HCT116 (cell line): ENCODE results near the gene CTSE. TPM values are rescaled to one million over a fixed set of nuclear protein-coding genes. Genes with fewer than 3 reads are reported as not detected.

Experiments used
- ATAC-seq: fragments of 200-7000 bp; cut with Tn5 transposase; 2 replicates; pipeline ENCODE4 v1.9.1; 2020; ENCODE audit warnings: mild to moderate bottlenecking, moderate library complexity
- BruUV-seq: library from RNA; stranded (reverse); fragments of 400-500 nt; replicated peaks from 2 replicates; lab custom pipeline; 2021; lab: Mats Ljungman, UMichigan
- CTCF ChIA-PET: fragments of 300-600 bp; sonication (Branson Sonifier 250); formaldehyde crosslinking; loops from one replicate; lab custom pipeline; 2021; ENCODE audit warnings: antibody characterized with exemption; lab: Charles Lee
- POLR2A ChIA-PET: fragments of 300-600, 350-600 bp; sonication (Branson Sonifier 250); formaldehyde crosslinking; loops from one replicate; lab custom pipeline; 2021; ENCODE audit warnings: antibody characterized with exemption; lab: Charles Lee
- RAD21 ChIA-PET, 2 experiments: fragments of 300-600 bp; sonication (Branson Sonifier 250); formaldehyde crosslinking; loops; one replicate each; lab custom pipeline; 2023; ENCODE audit warnings: low total read pairs in 2 of 2; ENCODE audit not compliant: uncharacterized antibody in 2 of 2, unreplicated experiment in 2 of 2, low non-redundant PET in 1 of 2; lab: Charles Lee
- DNase-seq: peaks from one replicate; pipeline ENCODE4 v3.0.0-alpha.2; 2010; ENCODE audit warnings: low read depth, low spot score
- H2AFZ ChIP-seq: fragments of 200-600 bp; shearing (Covaris generic), sonication (generic); 2 replicates; pipeline ENCODE4 v1.6.1; 2017; ENCODE audit warnings: low read depth, mixed run types, mixed read lengths, antibody characterized with exemption, low read length; ENCODE audit not compliant: poor library complexity, severe bottlenecking
- H3K27ac ChIP-seq: 2 replicates; pipeline ENCODE4 v1.5.1; 2012; ENCODE audit warnings: low read depth, low read length
- H3K27me3 ChIP-seq: fragments of 200-600 bp; sonication (generic); 2 replicates; pipeline ENCODE4 v1.6.1; 2016; ENCODE audit warnings: mixed run types, low read length, mixed read lengths; ENCODE audit not compliant: insufficient read depth
- H3K36me3 ChIP-seq, 2 experiments: fragments of 200-500 bp in 1 of 2; fragments of 200-600 bp in 1 of 2; sonication (Bioruptor generic) in 1 of 2; sonication (generic) in 1 of 2; 2 replicates each; pipeline versions ENCODE4 v1.5.1 to v1.6.1; 2014 to 2016; ENCODE audit warnings: low read length in 2 of 2, inconsistent platforms in 1 of 2, mixed read lengths in 1 of 2, mixed run types in 1 of 2; ENCODE audit not compliant: insufficient read depth in 2 of 2, control insufficient read depth in 1 of 2
- H3K4me1 ChIP-seq, 2 experiments: fragments of 200-600 bp in 1 of 2; sonication (generic) in 1 of 2; 2 replicates each; pipeline versions ENCODE4 v1.5.1 to v1.6.1; 2012 to 2017; ENCODE audit warnings: low read length in 2 of 2, inconsistent platforms in 1 of 2, mild to moderate bottlenecking in 1 of 2, mixed read lengths in 1 of 2, mixed run types in 1 of 2, moderate library complexity in 1 of 2; ENCODE audit not compliant: insufficient read depth in 2 of 2, control insufficient read depth in 1 of 2
- H3K4me2 ChIP-seq: fragments of 200-600 bp; sonication (generic); 2 replicates; pipeline ENCODE4 v1.6.1; 2017; ENCODE audit warnings: mixed run types, low read length, mixed read lengths
- H3K4me3 ChIP-seq, 2 experiments: fragments of 200-600 bp in 1 of 2; sonication (generic) in 1 of 2; replicated peaks in 1 of 2; 2 replicates each; pipeline ENCODE4 v1.5.1; 2011 to 2016; ENCODE audit warnings: low read length in 2 of 2, control low read depth in 1 of 2, low read depth in 1 of 2, mild to moderate bottlenecking in 1 of 2, mixed read lengths in 1 of 2, mixed run types in 1 of 2
- H3K79me2 ChIP-seq: fragments of 200-600 bp; sonication (generic); 2 replicates; pipeline ENCODE4 v1.6.1; 2017; ENCODE audit warnings: mild to moderate bottlenecking, mixed run types, low read length, moderate library complexity, mixed read lengths; ENCODE audit not compliant: insufficient read depth
- H3K9ac ChIP-seq: fragments of 200-600 bp; sonication (generic); 2 replicates; pipeline ENCODE4 v1.6.1; 2016; ENCODE audit warnings: low read length, mixed read lengths
- H3K9me2 ChIP-seq: fragments of 200-600 bp; sonication (generic), shearing (Covaris generic); 2 replicates; pipeline ENCODE4 v1.6.1; 2017; ENCODE audit warnings: mixed run types, mild to moderate bottlenecking, moderate library complexity; ENCODE audit not compliant: insufficient read depth
- H3K9me3 ChIP-seq, 2 experiments: fragments of 200-500 bp in 1 of 2; fragments of 200-600 bp in 1 of 2; sonication (Bioruptor generic) in 1 of 2; sonication (generic) in 1 of 2; 2 replicates each; pipeline ENCODE4 v1.6.1; 2014 to 2017; ENCODE audit warnings: low read length in 2 of 2, mixed read lengths in 2 of 2, inconsistent platforms in 1 of 2, low read depth in 1 of 2, mild to moderate bottlenecking in 1 of 2, mixed run types in 1 of 2, moderate library complexity in 1 of 2; ENCODE audit not compliant: control insufficient read depth in 1 of 2, insufficient read depth in 1 of 2
- H4K20me1 ChIP-seq: fragments of 200-600 bp; sonication (generic), shearing (Covaris generic); 2 replicates; pipeline ENCODE4 v1.6.1; 2017; ENCODE audit warnings: mixed run types, mild to moderate bottlenecking, moderate library complexity; ENCODE audit not compliant: insufficient read depth
- ATF3 ChIP-seq: IDR thresholded peaks from 2 replicates; pipeline ENCODE4 v1.6.1; 2012
- CEBPB ChIP-seq: IDR thresholded peaks from 2 replicates; pipeline ENCODE4 v1.6.1; 2012; ENCODE audit warnings: low read depth
- ELF1 ChIP-seq: IDR thresholded peaks from 2 replicates; pipeline ENCODE4 v1.6.1; 2012; ENCODE audit warnings: low read depth, borderline replicate concordance
- EZH2phosphoT487 ChIP-seq: fragments of 200-600 bp; IDR thresholded peaks from 2 replicates; pipeline ENCODE4 v1.6.1; 2018; ENCODE audit warnings: antibody characterized with exemption, borderline replicate concordance
- FOSL1 ChIP-seq: IDR thresholded peaks from 2 replicates; pipeline ENCODE4 v1.6.1; 2012; ENCODE audit warnings: low read depth
- JUND ChIP-seq: IDR thresholded peaks from 2 replicates; pipeline ENCODE4 v1.6.1; 2012
- POLR2A ChIP-seq: IDR thresholded peaks from 2 replicates; pipeline ENCODE4 v1.7.0; 2011; ENCODE audit warnings: borderline replicate concordance; ENCODE audit not compliant: insufficient read depth, insufficient read length; ENCODE audit errors: extremely low read depth
- POLR2AphosphoS5 ChIP-seq: IDR thresholded peaks from 2 replicates; pipeline ENCODE4 v1.6.1; 2011; ENCODE audit warnings: mild to moderate bottlenecking, low read depth, low read length, moderate library complexity
- RAD21 ChIP-seq: IDR thresholded peaks from 2 replicates; pipeline ENCODE4 v1.6.1; 2012; ENCODE audit warnings: low read depth, mild to moderate bottlenecking
- SIN3A ChIP-seq: IDR thresholded peaks from 2 replicates; pipeline ENCODE4 v1.6.1; 2012; ENCODE audit warnings: low read depth
- SP1 ChIP-seq: IDR thresholded peaks from 2 replicates; pipeline ENCODE4 v1.6.1; 2012; ENCODE audit warnings: low read depth
- TCF7L2 ChIP-seq: IDR thresholded peaks from 2 replicates; pipeline ENCODE4 v1.7.0; 2011; ENCODE audit warnings: borderline replicate concordance, inconsistent platforms; ENCODE audit not compliant: insufficient read depth, insufficient read length; ENCODE audit errors: extremely low read depth
- YY1 ChIP-seq: IDR thresholded peaks from 2 replicates; pipeline ENCODE4 v1.6.1; 2011; ENCODE audit warnings: low read length, low read depth, moderate library complexity, mild to moderate bottlenecking; ENCODE audit not compliant: insufficient replicate concordance; ENCODE audit errors: extremely low read depth
- ZFX ChIP-seq: fragments of 450-650 bp; IDR thresholded peaks from 2 replicates; pipeline ENCODE4 v1.6.1; 2017
- ZNF274 ChIP-seq: fragments of 200-500 bp; sonication (Bioruptor generic); IDR thresholded peaks from 2 replicates; pipeline ENCODE4 v1.6.1; 2014; ENCODE audit warnings: mild to moderate bottlenecking, low read depth, low read length, inconsistent platforms
- intact Hi-C: fragments of 100-400 bp; cut with micrococcal nuclease; formaldehyde crosslinking; loops from 2 replicates; pipeline ENCODE4 v1.10.0; 2022
- total RNA-seq: library from RNA; stranded (reverse); gene quantifications from one replicate; pipeline ENCODE4 v1.2.1, GENCODE V29; 2021; ENCODE audit not compliant: unreplicated experiment
- TF ChIP-seq, protein P1 (sequence below): IDR thresholded peaks from 2 replicates; pipeline ENCODE4 v1.6.1; 2012
- TF ChIP-seq, protein P2 (sequence below): IDR thresholded peaks from 2 replicates; pipeline ENCODE4 v1.6.1; 2011; ENCODE audit warnings: mild to moderate bottlenecking, low read length, moderate library complexity; ENCODE audit not compliant: insufficient replicate concordance; ENCODE audit errors: extremely low read depth
- TF ChIP-seq, protein P3 (sequence below): IDR thresholded peaks from 2 replicates; pipeline ENCODE4 v1.6.1; 2012; ENCODE audit warnings: low read depth

CTSE gene
- total RNA-seq, 1 experiment from 2014 or later, result 0.12 TPM

DNA sequence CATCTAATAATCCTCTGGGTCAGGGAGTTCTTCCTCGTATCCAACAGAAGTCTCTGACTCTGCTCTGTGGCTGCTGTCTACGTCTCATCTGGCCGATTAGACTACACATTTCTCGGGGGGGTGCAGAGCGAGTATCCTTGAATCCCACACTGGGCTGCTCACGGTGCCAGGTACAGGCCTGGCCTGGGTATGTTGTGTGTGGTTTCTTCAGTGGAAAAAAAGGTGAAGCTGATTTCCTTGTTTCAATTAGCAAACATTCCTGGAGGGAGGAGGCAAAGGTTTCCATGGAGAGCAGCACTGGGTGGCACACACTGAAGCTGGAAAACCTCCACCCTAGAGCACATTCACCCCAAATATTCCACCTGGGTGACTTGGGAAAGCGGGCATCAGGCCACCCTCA is 18.5 kb downstream of the CTSE start:
- Histone ChIP-seq H3K36me3 (no peaks in the 10 kb centered on the region), H3K9me3 (no peaks in the 10 kb centered on the region), H3K79me2 (no peaks in the 10 kb centered on the region), H3K4me1 (peaks cover 33 to 45% of the 10 kb centered on the region in 2 experiments), H2AFZ (no peak overlapping the region), H3K9me2 (no peaks in the 10 kb centered on the region), H3K27ac (no peak overlapping the region), H3K4me3 (no peak overlapping the region), H4K20me1 (no peaks in the 10 kb centered on the region), H3K27me3 (no peaks in the 10 kb centered on the region), H3K9ac (no peak overlapping the region), H3K4me2 (no peak overlapping the region)
- RAD21 ChIA-PET, result no interaction called here
- BruUV-seq, result no TSS peak
- CTCF ChIA-PET, result no interaction called here
- POLR2A ChIA-PET, result no interaction called here
- intact Hi-C loops, result no loop called here
- DNase-seq (no peak), ATAC-seq (no peak)
- TF ChIP-seq TCF7L2, result no peak
- TF ChIP-seq EZH2phosphoT487, result no peak
- TF ChIP-seq JUND, result no peak
- no peak for TF ChIP-seq SP1
- TF ChIP-seq, protein P1, sequence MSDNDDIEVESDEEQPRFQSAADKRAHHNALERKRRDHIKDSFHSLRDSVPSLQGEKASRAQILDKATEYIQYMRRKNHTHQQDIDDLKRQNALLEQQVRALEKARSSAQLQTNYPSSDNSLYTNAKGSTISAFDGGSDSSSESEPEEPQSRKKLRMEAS, result no peak
- no peak for TF ChIP-seq RAD21
- TF ChIP-seq CEBPB, result no peak
- no peak for TF ChIP-seq ZFX
- TF ChIP-seq, protein P2, sequence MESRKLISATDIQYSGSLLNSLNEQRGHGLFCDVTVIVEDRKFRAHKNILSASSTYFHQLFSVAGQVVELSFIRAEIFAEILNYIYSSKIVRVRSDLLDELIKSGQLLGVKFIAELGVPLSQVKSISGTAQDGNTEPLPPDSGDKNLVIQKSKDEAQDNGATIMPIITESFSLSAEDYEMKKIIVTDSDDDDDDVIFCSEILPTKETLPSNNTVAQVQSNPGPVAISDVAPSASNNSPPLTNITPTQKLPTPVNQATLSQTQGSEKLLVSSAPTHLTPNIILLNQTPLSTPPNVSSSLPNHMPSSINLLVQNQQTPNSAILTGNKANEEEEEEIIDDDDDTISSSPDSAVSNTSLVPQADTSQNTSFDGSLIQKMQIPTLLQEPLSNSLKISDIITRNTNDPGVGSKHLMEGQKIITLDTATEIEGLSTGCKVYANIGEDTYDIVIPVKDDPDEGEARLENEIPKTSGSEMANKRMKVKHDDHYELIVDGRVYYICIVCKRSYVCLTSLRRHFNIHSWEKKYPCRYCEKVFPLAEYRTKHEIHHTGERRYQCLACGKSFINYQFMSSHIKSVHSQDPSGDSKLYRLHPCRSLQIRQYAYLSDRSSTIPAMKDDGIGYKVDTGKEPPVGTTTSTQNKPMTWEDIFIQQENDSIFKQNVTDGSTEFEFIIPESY, result no peak
- TF ChIP-seq ATF3, result no peak
- no peak for TF ChIP-seq POLR2A
- no peak for TF ChIP-seq ELF1
- TF ChIP-seq POLR2AphosphoS5, result no peak
- TF ChIP-seq, protein P3, sequence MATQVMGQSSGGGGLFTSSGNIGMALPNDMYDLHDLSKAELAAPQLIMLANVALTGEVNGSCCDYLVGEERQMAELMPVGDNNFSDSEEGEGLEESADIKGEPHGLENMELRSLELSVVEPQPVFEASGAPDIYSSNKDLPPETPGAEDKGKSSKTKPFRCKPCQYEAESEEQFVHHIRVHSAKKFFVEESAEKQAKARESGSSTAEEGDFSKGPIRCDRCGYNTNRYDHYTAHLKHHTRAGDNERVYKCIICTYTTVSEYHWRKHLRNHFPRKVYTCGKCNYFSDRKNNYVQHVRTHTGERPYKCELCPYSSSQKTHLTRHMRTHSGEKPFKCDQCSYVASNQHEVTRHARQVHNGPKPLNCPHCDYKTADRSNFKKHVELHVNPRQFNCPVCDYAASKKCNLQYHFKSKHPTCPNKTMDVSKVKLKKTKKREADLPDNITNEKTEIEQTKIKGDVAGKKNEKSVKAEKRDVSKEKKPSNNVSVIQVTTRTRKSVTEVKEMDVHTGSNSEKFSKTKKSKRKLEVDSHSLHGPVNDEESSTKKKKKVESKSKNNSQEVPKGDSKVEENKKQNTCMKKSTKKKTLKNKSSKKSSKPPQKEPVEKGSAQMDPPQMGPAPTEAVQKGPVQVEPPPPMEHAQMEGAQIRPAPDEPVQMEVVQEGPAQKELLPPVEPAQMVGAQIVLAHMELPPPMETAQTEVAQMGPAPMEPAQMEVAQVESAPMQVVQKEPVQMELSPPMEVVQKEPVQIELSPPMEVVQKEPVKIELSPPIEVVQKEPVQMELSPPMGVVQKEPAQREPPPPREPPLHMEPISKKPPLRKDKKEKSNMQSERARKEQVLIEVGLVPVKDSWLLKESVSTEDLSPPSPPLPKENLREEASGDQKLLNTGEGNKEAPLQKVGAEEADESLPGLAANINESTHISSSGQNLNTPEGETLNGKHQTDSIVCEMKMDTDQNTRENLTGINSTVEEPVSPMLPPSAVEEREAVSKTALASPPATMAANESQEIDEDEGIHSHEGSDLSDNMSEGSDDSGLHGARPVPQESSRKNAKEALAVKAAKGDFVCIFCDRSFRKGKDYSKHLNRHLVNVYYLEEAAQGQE, result no peak
- TF ChIP-seq YY1, result no peak
- no peak for TF ChIP-seq ZNF274
- TF ChIP-seq SIN3A, result no peak
- no peak for TF ChIP-seq FOSL1
